PC-3 (cell line): ENCODE data around the gene GABRG3. TPM values are rescaled to one million over a fixed set of nuclear protein-coding genes. Genes with fewer than 3 reads are reported as not detected.

Source experiments
- ATAC-seq: fragments of 200-7000 bp; cut with Tn5 transposase; 2 replicates; pipeline ENCODE4 v1.9.1; 2020; ENCODE audit warnings: mild to moderate bottlenecking, moderate library complexity
- BruUV-seq: library from RNA; stranded (reverse); fragments of 400-500 nt; replicated peaks from 2 replicates; lab custom pipeline; 2021; lab: Mats Ljungman, UMichigan
- CTCF ChIA-PET: fragments of 300-600 bp; sonication (Branson Sonifier 250); formaldehyde crosslinking; loops from one replicate; lab custom pipeline; 2022; ENCODE audit warnings: antibody characterized with exemption; lab: Charles Lee
- POLR2A ChIA-PET: fragments of 300-600 bp; sonication (Branson Sonifier 250); formaldehyde crosslinking; loops from one replicate; lab custom pipeline; 2022; ENCODE audit warnings: antibody characterized with exemption; ENCODE audit not compliant: unreplicated experiment; lab: Charles Lee
- DNase-seq: peaks from one replicate; pipeline ENCODE4 v3.0.0-alpha.2; 2015
- H2AFZ ChIP-seq: fragments of 300-600 bp; sonication (generic); 2 replicates; pipeline ENCODE4 v1.6.0; 2016; ENCODE audit warnings: antibody characterized with exemption, low read length
- H3F3A ChIP-seq: fragments of 300-600 bp; sonication (generic); one replicate; pipeline ENCODE4 v1.6.0; 2017; ENCODE audit warnings: antibody characterized with exemption, low read length, control low read depth, mild to moderate bottlenecking; ENCODE audit not compliant: unreplicated experiment
- H3K27ac ChIP-seq: fragments of 300-600 bp; sonication (generic); 2 replicates; pipeline ENCODE4 v1.5.1; 2016; ENCODE audit warnings: mild to moderate bottlenecking, low read length
- H3K27me3 ChIP-seq: fragments of 300-600 bp; sonication (generic); 2 replicates; pipeline ENCODE4 v1.6.1; 2016; ENCODE audit warnings: low read length, mixed read lengths
- H3K36me3 ChIP-seq: fragments of 300-600 bp; sonication (generic); 2 replicates; pipeline ENCODE4 v1.6.1; 2016; ENCODE audit warnings: low read depth, mixed run types, low read length, mixed read lengths
- H3K4me1 ChIP-seq: fragments of 300-600 bp; sonication (generic); 2 replicates; pipeline ENCODE4 v1.5.1; 2016; ENCODE audit warnings: low read length; ENCODE audit not compliant: insufficient read depth
- H3K4me2 ChIP-seq: fragments of 300-600 bp; sonication (generic); 2 replicates; pipeline ENCODE4 v1.6.0; 2016; ENCODE audit warnings: low read length
- H3K4me3 ChIP-seq: fragments of 300-600 bp; sonication (generic); 2 replicates; pipeline ENCODE4 v1.5.1; 2016; ENCODE audit warnings: mild to moderate bottlenecking, low read length, mixed read lengths
- H3K79me2 ChIP-seq: fragments of 300-600 bp; sonication (generic); 2 replicates; pipeline ENCODE4 v1.6.1; 2017; ENCODE audit warnings: low read length, mixed read lengths
- H3K9ac ChIP-seq: fragments of 300-600 bp; sonication (generic); 2 replicates; pipeline ENCODE4 v1.6.0; 2016; ENCODE audit warnings: mild to moderate bottlenecking, low read length
- H3K9me2 ChIP-seq: fragments of 300-600 bp; sonication (generic); replicated peaks from 2 replicates; pipeline ENCODE4 v1.6.1; 2016; ENCODE audit warnings: mixed run types, low read length, mixed read lengths
- H3K9me3 ChIP-seq: fragments of 300-600 bp; sonication (generic); 2 replicates; pipeline ENCODE4 v1.6.1; 2016; ENCODE audit warnings: low read length, mixed read lengths
- H4K20me1 ChIP-seq: fragments of 300-600 bp; sonication (generic); 2 replicates; pipeline ENCODE4 v1.6.1; 2016; ENCODE audit warnings: low read length, mixed read lengths
- EZH2 ChIP-seq: fragments of 300-600 bp; sonication (generic); IDR thresholded peaks from one replicate; pipeline ENCODE4 v1.6.1; 2017; ENCODE audit warnings: antibody characterized with exemption, mild to moderate bottlenecking, low read length; ENCODE audit not compliant: unreplicated experiment
- EZH2phosphoT487 ChIP-seq: fragments of 300-600 bp; sonication (generic); IDR thresholded peaks from 2 replicates; pipeline ENCODE4 v1.6.1; 2018; ENCODE audit warnings: mild to moderate bottlenecking, antibody characterized with exemption, low read length, borderline replicate concordance
- intact Hi-C: fragments of 100-400 bp; cut with micrococcal nuclease; formaldehyde crosslinking; loops from 2 replicates; pipeline ENCODE4 v1.9.0; 2023
- total RNA-seq: library from RNA; depleted of rRNA; stranded (reverse); fragments of >200 nt; gene quantifications from 2 replicates; pipeline ENCODE4 v1.2.3, GENCODE V29; 2014
- TF ChIP-seq, protein P1 (sequence below): fragments of 300-600 bp; sonication (generic); conservative IDR thresholded peaks from 2 replicates; pipeline ENCODE4 v1.5.1; 2017; ENCODE audit warnings: antibody characterized with exemption, low read depth, mild to moderate bottlenecking, low read length

The GABRG3 gene
- total RNA-seq, 1 experiment from 2014 or later, result 0.11 TPM

GRCh38 chr15:27258287-27258686, 287.3 kb downstream of the GABRG3 start:
- no TSS peak for BruUV-seq

DNA sequence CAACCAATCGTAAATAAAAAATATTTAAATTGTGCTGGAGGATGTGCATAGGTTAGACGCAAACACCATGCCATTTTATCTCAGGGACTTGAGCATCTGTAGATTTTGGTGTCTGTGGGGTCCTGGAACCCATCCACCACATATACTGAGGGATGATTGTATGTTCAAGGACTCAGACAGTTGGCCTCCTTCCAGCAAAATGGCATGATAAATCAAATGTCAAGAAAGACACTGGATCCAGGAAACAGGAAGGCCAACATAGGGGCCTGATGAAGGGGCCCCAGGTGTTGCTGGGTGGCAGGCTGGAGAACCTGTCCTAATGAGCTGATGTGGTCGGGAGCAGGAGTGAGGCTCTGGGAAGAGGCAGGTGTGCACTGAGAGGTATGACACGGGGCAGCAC, 289.5 kb downstream of the GABRG3 start:
- no peaks in the 10 kb centered on the region for H4K20me1 ChIP-seq
- no peak for TF ChIP-seq EZH2
- TF ChIP-seq, protein P1, sequence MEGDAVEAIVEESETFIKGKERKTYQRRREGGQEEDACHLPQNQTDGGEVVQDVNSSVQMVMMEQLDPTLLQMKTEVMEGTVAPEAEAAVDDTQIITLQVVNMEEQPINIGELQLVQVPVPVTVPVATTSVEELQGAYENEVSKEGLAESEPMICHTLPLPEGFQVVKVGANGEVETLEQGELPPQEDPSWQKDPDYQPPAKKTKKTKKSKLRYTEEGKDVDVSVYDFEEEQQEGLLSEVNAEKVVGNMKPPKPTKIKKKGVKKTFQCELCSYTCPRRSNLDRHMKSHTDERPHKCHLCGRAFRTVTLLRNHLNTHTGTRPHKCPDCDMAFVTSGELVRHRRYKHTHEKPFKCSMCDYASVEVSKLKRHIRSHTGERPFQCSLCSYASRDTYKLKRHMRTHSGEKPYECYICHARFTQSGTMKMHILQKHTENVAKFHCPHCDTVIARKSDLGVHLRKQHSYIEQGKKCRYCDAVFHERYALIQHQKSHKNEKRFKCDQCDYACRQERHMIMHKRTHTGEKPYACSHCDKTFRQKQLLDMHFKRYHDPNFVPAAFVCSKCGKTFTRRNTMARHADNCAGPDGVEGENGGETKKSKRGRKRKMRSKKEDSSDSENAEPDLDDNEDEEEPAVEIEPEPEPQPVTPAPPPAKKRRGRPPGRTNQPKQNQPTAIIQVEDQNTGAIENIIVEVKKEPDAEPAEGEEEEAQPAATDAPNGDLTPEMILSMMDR, result no peak
- TF ChIP-seq EZH2phosphoT487, result no peak
- H3F3A ChIP-seq, result no peaks in the 10 kb centered on the region
- 0 out of 2 replicates have a peak, but pooled peaks cover 15% of the 10 kb centered on the region for H3K9me3 ChIP-seq
- H3K4me1 ChIP-seq, result no peaks in the 10 kb centered on the region
- no peaks in the 10 kb centered on the region for H3K36me3 ChIP-seq
- BruUV-seq, result no TSS peak
- no peak overlapping the region for H3K4me2 ChIP-seq
- no peaks in the 10 kb centered on the region for H3K9me2 ChIP-seq
- no peak for ATAC-seq
- H3K27ac ChIP-seq, result no peak overlapping the region
- H3K79me2 ChIP-seq, result no peaks in the 10 kb centered on the region
- ChIA-PET CTCF (no interaction called here), POLR2A (no interaction called here)
- H3K27me3 ChIP-seq, result no peaks in the 10 kb centered on the region
- H3K9ac ChIP-seq, result no peak overlapping the region
- intact Hi-C loops, result no loop called here
- no peak for DNase-seq
- no peak overlapping the region for H3K4me3 ChIP-seq
- H2AFZ ChIP-seq, result no peak overlapping the region

More at GRCh38 chr15:27258287-27258686, 287.3 kb downstream of the GABRG3 start:
- no peak for DNase-seq
- H3K27me3 ChIP-seq, result no peaks in the 10 kb centered on the region
- no peak overlapping the region for H3K9ac ChIP-seq
- H3K79me2 ChIP-seq, result no peaks in the 10 kb centered on the region
- H3K9me3 ChIP-seq, result 0 out of 2 replicates have a peak, but pooled peaks cover 16% of the 10 kb centered on the region
- no peaks in the 10 kb centered on the region for H3K4me1 ChIP-seq
- H3K4me2 ChIP-seq, result no peak overlapping the region
- POLR2A ChIA-PET, result no interaction called here
- H3F3A ChIP-seq, result no peaks in the 10 kb centered on the region
- H3K9me2 ChIP-seq, result no peaks in the 10 kb centered on the region
- TF ChIP-seq EZH2phosphoT487 (no peak), EZH2 (no peak)
- TF ChIP-seq, protein P1, result no peak
- H3K4me3 ChIP-seq, result no peak overlapping the region
- no peak for ATAC-seq
- no peaks in the 10 kb centered on the region for H4K20me1 ChIP-seq
- no peaks in the 10 kb centered on the region for H3K36me3 ChIP-seq
- intact Hi-C loops, result no loop called here
- CTCF ChIA-PET, result no interaction called here
- no peak overlapping the region for H3K27ac ChIP-seq
- no peak overlapping the region for H2AFZ ChIP-seq

DNA sequence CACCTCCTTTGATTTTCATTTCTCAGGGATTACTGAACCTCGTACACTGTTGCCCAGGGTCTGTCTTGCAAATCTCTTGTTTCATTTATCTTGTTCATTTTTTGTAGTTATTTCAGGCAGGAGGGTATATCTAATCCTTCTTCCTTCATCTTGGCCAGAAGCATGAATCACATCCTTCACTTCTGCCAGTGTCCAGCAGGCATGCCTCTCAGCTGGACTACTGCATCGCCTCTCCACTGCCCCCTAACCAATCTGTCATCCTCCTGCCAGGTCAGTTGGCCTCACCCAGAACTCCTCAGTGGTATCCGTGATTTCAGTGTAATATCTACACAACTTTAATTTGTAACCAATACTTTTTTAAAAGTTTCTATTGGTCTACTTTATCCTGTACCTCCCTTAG, 297.9 kb downstream of the GABRG3 start:
- no TSS peak for BruUV-seq
- CTCF ChIA-PET, result no interaction called here

More for the DNA sequence above, 297.9 kb downstream of the GABRG3 start:
- Histone ChIP-seq H3K27me3 (no peaks in the 10 kb centered on the region), H3K27ac (no peak overlapping the region), H4K20me1 (no peaks in the 10 kb centered on the region), H3K4me2 (no peak overlapping the region), H3K79me2 (no peaks in the 10 kb centered on the region), H3K9ac (no peak overlapping the region), H3K9me3 (0 out of 2 replicates have a peak, but pooled peaks cover 5% of the 10 kb centered on the region), H3F3A (no peaks in the 10 kb centered on the region), H3K4me3 (no peak overlapping the region), H3K36me3 (no peaks in the 10 kb centered on the region), H2AFZ (no peak overlapping the region), H3K9me2 (no peaks in the 10 kb centered on the region), H3K4me1 (no peaks in the 10 kb centered on the region)
- ATAC-seq, result no peak
- POLR2A ChIA-PET, result no interaction called here
- intact Hi-C loops, result no loop called here
- no peak for DNase-seq
- TF ChIP-seq EZH2phosphoT487 (no peak), EZH2 (no peak)
- TF ChIP-seq, protein P1, result no peak
